Neural cell (in vitro differentiated cells): Measurements from ENCODE around the gene TCF12.
"Not testable (repeated sequence)": the region's sequence is repeated elsewhere in the genome, so short reads cannot be mapped to it uniquely, and the experiment has no call there.

ENCODE experiments used
- EP300 ChIP-seq: fragments of 450-650 bp; conservative IDR thresholded peaks from 2 replicates; pipeline ENCODE4 v1.6.1; 2014; ENCODE audit warnings: antibody characterized with exemption, mild to moderate bottlenecking, moderate library complexity; ENCODE audit not compliant: poor library complexity, severe bottlenecking
- MXI1 ChIP-seq: fragments of 450-650 bp; conservative IDR thresholded peaks from 2 replicates; pipeline ENCODE4 v1.6.1; 2014; ENCODE audit warnings: antibody characterized with exemption, mild to moderate bottlenecking; ENCODE audit not compliant: poor library complexity, severe bottlenecking

DNA sequence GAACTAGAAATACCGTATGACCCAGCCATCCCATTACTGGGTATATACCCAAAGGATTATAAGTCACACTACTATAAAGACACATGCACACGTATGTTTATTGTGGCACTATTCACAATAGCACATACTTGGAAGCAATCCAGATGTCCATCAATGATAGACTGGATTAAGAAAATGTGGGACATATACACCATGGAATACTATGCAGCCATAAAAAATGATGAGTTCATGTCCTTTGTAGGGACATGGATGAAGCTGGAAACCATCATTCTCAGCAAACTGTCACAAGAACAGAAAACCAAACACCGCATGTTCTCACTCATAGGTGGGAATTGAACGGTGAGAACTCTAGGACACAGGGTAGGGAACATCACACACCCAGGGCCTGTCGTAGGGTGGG is 36.6 kb downstream of the TCF12 start:
- not testable (repeated sequence) for TF ChIP-seq MXI1, EP300
